Liver (tissue), 3 donors: ENCODE results near the gene ABCC1.

Experiments
- CTCF ChIP-seq: fragments of 150-350 bp; IDR thresholded peaks from 2 replicates; pipeline ENCODE4 v1.5.1; 2017; ENCODE audit warnings: improper control_type of control experiment, low read depth, low read length; ENCODE audit not compliant: missing input control
- GABPA ChIP-seq, 2 donors: IDR thresholded peaks in 1 of 2; conservative IDR thresholded peaks in 1 of 2; 2 replicates each; pipeline ENCODE4 v1.6.1; 2016; ENCODE audit warnings: antibody characterized with exemption in 2 of 2, mild to moderate bottlenecking in 1 of 2, moderate library complexity in 1 of 2
- NR2F2 ChIP-seq: IDR thresholded peaks from 2 replicates; pipeline ENCODE4 v1.6.1; 2016; ENCODE audit warnings: antibody characterized with exemption
- REST ChIP-seq: IDR thresholded peaks from 2 replicates; pipeline ENCODE4 v1.6.1; 2016; ENCODE audit warnings: antibody characterized with exemption, mild to moderate bottlenecking
- donor health status: healthy.
- donor health status: healthy.

- TF ChIP-seq CTCF (no peak), GABPA (IDR thresholded peaks at IDR 0.05 in 1 of 2, conservative IDR thresholded peaks at IDR 0.05 in 1 of 2) (no peak), NR2F2 (no peak), REST (no peak)
Observed at GRCh38 chr16:16163109-16163508, 213.7 kb downstream of the ABCC1 start.
